GM21423 (cell line): ENCODE results near the gene NRP2.

Experiments
- ATAC-seq: cut with Tn5 transposase; IDR thresholded peaks from one replicate; pipeline ENCODE4 v1.9.1; 2021; ENCODE audit warnings: mild to moderate bottlenecking, moderate library complexity; ENCODE audit not compliant: unreplicated experiment

NRP2 gene

DNA sequence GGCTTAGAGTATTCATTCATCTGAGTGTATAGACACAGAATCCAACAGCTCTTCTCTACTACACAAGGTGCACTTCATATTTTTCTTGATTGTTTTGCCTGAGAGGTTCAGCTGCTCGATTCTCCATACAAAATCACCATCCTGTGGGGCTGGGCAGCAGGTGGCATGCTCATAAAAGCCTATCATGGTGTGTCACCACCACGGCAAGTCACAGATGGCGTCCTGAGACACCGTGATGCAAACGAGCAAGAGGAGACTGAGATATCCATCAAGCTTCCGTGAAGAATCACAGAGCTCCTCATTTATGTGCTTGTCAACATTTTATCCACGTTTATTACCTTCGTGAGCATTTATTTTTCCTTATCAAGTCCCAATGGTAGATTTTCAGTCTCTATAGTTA is 22.4 kb upstream of the NRP2 start:
- ATAC-seq: no peak

- peak; percentile 46 for ATAC-seq
Measured at GRCh38 chr2:205660521-205661124, 21.7 kb upstream of the NRP2 start.

DNA sequence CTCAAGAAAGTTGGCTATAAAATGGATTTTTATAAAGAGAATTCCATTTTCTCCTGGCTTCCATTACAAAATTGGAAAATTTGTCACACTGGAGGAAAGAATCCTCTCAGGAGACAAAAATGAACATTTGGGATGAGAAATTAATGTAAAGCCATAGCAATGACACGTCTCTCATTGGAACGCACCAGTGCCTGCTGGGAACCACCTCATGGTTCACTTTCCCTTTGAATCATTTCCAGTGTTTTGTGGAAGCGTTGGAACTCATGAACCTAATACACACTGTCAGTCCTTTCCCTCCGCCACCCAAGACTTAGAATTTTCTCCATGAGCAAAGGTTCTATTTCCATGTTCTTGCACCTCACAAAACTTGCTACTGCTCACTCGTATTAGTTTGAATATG is 21.0 kb upstream of the NRP2 start:
- no peak for ATAC-seq

DNA sequence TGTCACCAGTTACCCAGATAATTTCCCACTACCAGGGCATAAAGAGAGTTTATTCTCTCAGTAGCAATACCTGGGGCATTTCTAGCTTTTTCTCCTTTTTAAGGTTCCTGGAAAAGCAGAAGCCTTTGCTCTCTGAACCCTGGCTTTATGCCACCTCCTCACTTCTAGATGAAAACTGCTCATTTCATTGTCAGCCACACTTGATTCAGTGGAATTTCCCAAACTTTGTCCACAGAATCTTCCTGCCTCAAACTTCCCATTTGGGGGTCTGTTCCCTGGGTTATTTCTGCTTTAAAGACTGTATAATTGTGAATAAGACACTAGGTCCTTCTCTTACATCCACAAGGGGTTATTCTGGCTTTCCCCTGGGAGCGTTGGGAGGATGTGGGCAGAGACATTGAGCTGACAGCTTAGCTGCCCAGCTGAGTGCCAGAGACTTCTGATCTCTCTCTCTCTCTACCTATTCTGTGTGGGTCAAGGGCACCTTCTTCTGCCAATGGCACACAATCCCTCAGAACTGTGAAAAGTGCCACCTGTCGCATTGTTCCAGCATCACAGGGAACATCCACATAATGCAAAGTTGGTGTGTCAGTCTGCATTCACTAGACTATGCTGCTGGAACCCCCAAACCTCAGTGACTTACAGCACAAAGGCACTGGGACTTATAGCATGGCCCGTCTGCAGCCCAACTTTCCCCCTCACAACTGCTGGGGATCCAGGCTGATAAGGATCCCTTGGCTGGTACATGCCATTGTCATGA is 19.9 kb upstream of the NRP2 start:
- no peak for ATAC-seq

GRCh38 chr2:205665791-205666190 is 16.5 kb upstream of the NRP2 start:
- no peak for ATAC-seq

DNA sequence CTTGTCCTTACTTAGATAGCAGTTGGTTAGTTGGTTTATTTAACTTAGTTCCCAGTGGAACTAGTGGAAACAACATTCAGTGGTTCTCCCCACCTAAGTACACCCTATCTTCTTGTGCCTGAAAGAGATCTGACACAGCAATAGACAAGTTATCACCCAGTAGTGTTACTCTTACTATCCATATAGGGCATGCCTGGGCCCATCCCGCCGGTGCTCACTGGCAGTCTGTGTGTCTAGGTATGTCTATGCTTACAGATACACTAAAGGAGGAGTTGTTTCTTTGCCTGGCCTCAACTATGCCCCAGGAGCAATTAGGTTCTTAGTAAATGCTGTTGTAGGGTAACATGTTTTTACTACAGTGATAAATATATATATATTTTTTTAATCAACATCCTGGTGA is 12.0 kb upstream of the NRP2 start:
- no peak for ATAC-seq

DNA sequence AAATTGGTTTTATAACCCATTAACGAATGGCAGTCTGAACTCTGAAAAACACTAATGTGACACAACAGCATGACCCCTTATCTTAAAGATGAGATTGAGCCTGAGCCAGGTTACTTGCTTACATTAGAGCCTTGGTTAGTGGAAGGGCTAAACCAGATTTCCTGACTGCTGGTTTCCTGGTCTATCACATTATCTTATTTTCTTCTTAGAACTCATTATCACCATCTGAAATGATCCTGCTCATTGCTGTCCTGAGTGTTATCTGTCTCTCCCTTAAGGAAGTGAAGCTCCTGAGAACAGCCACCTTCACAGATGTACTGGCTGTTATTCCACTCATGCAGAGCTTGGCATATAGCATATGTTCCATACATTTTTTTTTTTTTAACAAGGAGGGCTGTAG is 9.0 kb upstream of the NRP2 start:
- ATAC-seq: no peak

- ATAC-seq: no peak
Measured at GRCh38 chr2:205675861-205676516, 6.3 kb upstream of the NRP2 start.

DNA sequence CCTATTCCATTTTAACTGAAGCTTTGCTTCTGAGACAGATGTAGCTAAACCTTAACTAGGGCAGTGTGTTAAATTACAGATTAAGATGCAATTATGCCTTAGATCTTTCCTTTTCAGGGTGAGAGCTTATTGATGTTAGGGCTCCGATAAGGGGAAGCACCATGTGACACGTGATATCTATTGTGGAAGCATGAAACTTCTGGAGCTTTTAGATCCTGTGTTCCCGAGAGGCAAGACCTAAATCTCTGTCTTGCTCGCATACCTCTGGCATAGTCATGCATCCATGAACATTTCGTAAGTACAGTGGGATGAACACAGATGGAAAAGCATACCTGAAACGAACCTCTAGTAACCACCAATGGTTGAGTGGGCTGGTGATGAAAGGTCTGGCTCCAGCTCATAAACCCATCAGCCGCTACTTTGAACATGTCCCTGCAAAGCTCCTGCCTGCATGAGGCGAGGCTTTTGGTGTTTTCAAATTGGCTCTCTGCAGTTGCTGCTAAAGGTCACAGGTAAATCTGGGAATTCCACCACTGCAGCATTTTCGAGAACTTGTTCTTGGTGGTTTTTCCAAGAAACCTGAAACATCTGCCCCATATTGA is 3.7 kb upstream of the NRP2 start:
- ATAC-seq: no peak

GRCh38 chr2:205679410-205680009 is 2.8 kb upstream of the NRP2 start:
- no peak for ATAC-seq

DNA sequence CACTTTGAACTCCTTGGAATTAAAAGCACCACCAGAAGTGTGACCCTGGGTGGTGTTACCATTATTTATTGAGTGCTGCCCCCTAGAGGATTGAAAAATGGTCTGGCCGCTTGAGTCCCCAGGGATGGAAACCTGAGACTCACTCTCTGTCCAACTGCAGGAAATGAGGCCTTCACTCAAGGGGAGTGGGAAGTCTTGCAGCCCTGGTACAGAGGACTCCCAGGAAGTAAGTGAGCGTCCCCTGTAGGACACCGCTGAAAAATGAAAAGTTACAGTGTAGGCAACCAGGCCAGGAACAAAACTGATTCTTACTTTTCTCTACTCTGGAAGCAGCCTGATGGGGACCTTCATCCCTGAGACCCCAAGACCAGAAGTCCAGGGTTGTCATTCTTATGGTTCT is 2.2 kb upstream of the NRP2 start:
- peak; percentile 57 for ATAC-seq

DNA sequence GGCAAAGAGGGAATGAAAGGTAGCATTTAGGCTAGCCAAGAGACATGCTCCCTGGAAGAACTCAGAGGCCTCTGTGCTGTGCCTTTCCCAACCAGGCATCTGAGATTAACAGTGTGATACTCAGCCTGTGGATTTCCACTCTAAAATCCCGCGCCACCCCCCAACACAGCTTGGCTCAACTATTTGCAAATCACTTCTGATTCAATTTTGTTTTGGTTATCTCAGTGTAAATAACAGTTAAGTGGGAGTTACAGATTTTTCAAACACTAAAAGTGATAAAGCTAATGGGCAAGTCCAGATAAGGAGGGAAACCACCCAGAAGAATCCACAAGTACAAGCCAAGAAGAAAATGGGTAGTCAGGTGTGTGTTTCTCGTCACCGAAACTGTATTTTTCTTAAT is 1.4 kb upstream of the NRP2 start:
- ATAC-seq: no peak

- peak; percentile 29 for ATAC-seq
Measured at GRCh38 chr2:205681401-205682238, 681 bp upstream of the NRP2 start.

DNA sequence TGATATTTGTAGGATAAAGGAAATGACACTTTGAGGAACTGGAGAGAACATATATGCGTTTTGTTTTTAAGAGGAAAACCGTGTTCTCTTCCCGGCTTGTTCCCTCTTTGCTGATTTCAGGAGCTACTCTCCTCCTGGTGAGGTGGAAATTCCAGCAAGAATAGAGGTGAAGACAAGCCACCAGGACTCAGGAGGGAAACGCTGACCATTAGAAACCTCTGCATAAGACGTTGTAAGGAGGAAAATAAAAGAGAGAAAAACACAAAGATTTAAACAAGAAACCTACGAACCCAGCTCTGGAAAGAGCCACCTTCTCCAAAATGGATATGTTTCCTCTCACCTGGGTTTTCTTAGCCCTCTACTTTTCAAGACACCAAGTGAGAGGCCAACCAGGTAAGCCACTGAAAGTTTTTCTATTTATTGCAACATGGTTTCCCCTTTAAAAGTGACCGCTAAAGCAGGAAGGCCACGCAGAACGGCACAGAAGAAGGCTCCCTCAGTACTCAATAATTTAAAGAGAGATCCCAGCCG is 735 bp downstream of the NRP2 start:
- ATAC-seq: no peak

DNA sequence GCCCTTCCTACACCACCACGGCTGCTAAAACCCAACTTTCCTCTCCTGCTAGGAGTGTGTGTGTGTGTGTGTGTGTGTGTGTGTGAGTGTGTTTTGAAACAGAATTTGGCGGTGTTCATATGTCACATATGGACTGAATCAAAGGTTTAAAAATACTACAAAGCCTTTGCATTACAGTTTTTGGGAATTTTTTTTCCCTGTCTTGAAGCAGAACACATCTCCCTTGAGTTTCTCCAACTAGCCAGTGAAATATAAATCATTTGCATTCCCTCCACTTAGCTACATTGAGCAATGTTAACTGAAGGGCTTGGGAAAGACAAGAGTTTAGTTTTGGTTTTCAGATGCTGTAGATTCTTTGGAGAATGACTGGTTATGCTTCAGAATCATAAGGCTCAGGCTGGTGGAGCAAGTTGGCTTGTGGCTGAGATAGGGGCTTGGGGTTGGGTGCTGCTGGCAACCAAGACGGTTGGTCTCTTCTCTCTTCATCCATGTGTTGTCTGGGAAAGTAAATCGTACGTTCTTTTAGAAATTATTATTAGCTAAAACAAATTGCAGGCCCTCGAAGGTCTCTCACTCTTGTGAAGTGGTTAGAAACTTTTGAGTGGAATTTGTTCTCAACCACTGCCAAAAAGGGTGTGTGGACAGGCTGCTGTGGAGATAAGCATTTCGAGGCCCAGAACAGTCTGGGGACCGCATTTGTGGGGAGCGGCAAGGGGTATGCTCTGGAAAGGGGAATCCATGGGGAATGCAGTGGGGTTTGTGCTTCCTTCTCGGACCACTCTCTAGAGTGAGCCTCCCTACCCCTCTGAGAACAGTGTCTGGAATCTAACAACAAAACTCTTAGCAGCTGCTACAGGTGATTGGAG is 1.4 kb downstream of the NRP2 start:
- no peak for ATAC-seq

GRCh38 chr2:205684871-205685313 is 2.6 kb downstream of the NRP2 start:
- ATAC-seq: no peak

- ATAC-seq: no peak
Measured at GRCh38 chr2:205685314-205686055, 3.2 kb downstream of the NRP2 start.

GRCh38 chr2:205686056-205686782 is 3.9 kb downstream of the NRP2 start:
- no peak for ATAC-seq
